Fibroblast of skin of left quadriceps (primary cell): ENCODE results near the gene C3orf18.
A peak's percentile ranks its signal among the peaks of the same experiment; 100 is the strongest.

Experiments used
- DNase-seq, 2 experiments: peaks; one replicate each; pipeline ENCODE4 v3.0.0-alpha.2; 2013; ENCODE audit warnings: low read depth in 2 of 2

C3orf18 gene

GRCh38 chr3:50567386-50568167 lies at the start of gene C3orf18:
Gene C3orf18 (minus strand): TSS chr3:50567747. CDS start chr3:50565699, 2,048 bp downstream.
- DNase-seq: peak; percentile 70 to 78

- DNase-seq: peak; percentile 81 to 82
Observed at GRCh38 chr3:50616770-50617095, 49.2 kb upstream of the C3orf18 start.

- DNase-seq: peak in 1 of 2 experiments; percentile 50
Observed at GRCh38 chr3:50616003-50616769, 48.6 kb upstream of the C3orf18 start.

- DNase-seq: no peak
Observed at GRCh38 chr3:50615190-50615589, 47.6 kb upstream of the C3orf18 start.

GRCh38 chr3:50612970-50613846 lies 45.7 kb upstream of the C3orf18 start:
- DNase-seq: no peak

- DNase-seq: no peak
Observed at GRCh38 chr3:50612234-50612882, 44.8 kb upstream of the C3orf18 start.

GRCh38 chr3:50611464-50612233 lies 44.1 kb upstream of the C3orf18 start, which contains the start of gene CISH:
Gene CISH (minus strand): TSS chr3:50611774. CDS start chr3:50611650, 124 bp downstream.
- peak; percentile 91 to 92 for DNase-seq

- DNase-seq: no peak
Observed at GRCh38 chr3:50610992-50611463, 43.5 kb upstream of the C3orf18 start.

GRCh38 chr3:50610181-50610971 lies 42.8 kb upstream of the C3orf18 start:
- no peak for DNase-seq

- no peak for DNase-seq
Observed at GRCh38 chr3:50609763-50610085, 42.2 kb upstream of the C3orf18 start.

GRCh38 chr3:50609071-50609762 lies 41.7 kb upstream of the C3orf18 start:
- no peak for DNase-seq

- no peak for DNase-seq
Observed at GRCh38 chr3:50608278-50608677, 40.7 kb upstream of the C3orf18 start.

GRCh38 chr3:50607271-50608091 lies 39.9 kb upstream of the C3orf18 start:
- no peak for DNase-seq

- DNase-seq: no peak
Observed at GRCh38 chr3:50606596-50606995, 39.0 kb upstream of the C3orf18 start.

- DNase-seq: no peak
Observed at GRCh38 chr3:50605901-50606326, 38.4 kb upstream of the C3orf18 start.

- DNase-seq: no peak
Observed at GRCh38 chr3:50604628-50605588, 37.4 kb upstream of the C3orf18 start.

GRCh38 chr3:50604110-50604621 lies 36.6 kb upstream of the C3orf18 start:
- DNase-seq: no peak
